ENCODE results near the gene MAG. TPM values are rescaled to one million over a fixed set of nuclear protein-coding genes. Genes with fewer than 3 reads are reported as not detected.

MAG gene
- total and polyA plus RNA-seq, 2 of the 8 experiments (the other 6 are each of a cell fraction or from before 2014, with no cell fraction given) = 0.20 to 1.3 TPM

DNA sequence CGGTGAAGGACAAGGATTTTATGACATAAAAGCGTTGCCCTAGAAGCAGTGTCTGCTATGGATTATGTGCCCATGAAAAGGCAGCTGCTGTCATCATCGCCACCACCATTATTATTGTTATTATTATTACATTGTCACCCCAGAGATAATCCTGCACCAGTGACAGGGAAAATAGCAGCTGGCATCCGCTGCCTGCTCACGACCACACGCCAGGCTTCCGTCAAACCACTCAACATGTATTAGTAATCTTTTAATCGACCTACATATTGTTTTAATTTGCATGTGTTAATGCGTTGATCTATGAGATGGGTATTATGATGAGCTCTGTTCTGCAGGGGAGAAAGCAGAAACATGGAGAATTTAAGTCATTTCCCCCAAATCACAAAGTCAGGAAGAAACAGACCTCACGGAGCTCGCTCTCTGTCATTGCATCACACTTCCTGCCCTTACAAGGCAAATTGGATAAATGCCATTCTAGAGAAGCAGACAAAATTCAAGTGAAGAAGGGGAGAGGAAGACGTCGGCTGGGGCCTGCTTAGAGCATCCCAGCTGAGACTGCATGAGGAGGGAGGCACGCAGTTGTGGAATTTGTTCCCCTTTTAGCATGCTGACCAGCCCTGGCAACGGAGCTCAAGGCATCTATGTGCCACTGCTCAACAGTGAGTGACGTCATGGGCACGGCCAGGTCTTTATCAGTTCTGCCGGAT, 66.1 kb downstream of the MAG start, which contains the start of gene FFAR3:
TSS of gene FFAR3 (plus strand) at position 594 of the 707 bp plus-strand sequence. CDS start 431 bp downstream, outside the sequence.
- H3K79me1 ChIP-seq (ENCODE audit: low read depth, low read length) = no peaks in the 10 kb centered on the region
- no peak within 1 kb of the TSS for H2AFZ ChIP-seq (ENCODE audit: low read length)
- peak in 1 of 2 experiments; percentile 35 for DNase-seq (ENCODE audit: low read depth in 1 of 2, low spot score in 2 of 2)
- H2BK20ac ChIP-seq (ENCODE audit: low read length) = no peak within 1 kb of the TSS
- H3K9ac ChIP-seq (replicated peaks in 1 of 4; ENCODE audit: extremely low read depth in 1 of 4, low read depth in 3 of 4, low read length in 3 of 4) = no peak within 1 kb of the TSS
- H2AK5ac ChIP-seq (ENCODE audit: low read depth, low read length) = no peak within 1 kb of the TSS
- H3K4me2 ChIP-seq (ENCODE audit: insufficient read depth in 1 of 2, low read depth in 2 of 2, low read length in 2 of 2) = no peak within 1 kb of the TSS
- H2BK120ac ChIP-seq (replicated peaks; ENCODE audit: low read depth, low read length) = no peak within 1 kb of the TSS
- no peak within 1 kb of the TSS for H3K18ac ChIP-seq (ENCODE audit: extremely low read depth, low read length)
- H3K27ac ChIP-seq (ENCODE audit: low read depth, low read length) = no peak within 1 kb of the TSS
- H3K4me3 ChIP-seq (ENCODE audit: extremely low read depth in 1 of 4, insufficient read depth in 2 of 4, low read depth in 3 of 4, low read length in 4 of 4) = no peak within 1 kb of the TSS
- no peaks in the 10 kb centered on the region for H3K79me2 ChIP-seq (ENCODE audit: control insufficient read depth in 1 of 2, insufficient read depth in 2 of 2, low read length in 2 of 2)
- H4K8ac ChIP-seq (ENCODE audit: extremely low read depth, insufficient read depth, low read length) = no peak within 1 kb of the TSS
- no peaks in the 10 kb centered on the region for H3K9me3 ChIP-seq (ENCODE audit: insufficient read depth in 2 of 2, low read depth in 1 of 2, low read length in 1 of 2)
- no peak within 1 kb of the TSS for H3K14ac ChIP-seq (ENCODE audit: insufficient read length)
- H2BK5ac ChIP-seq (ENCODE audit: low read depth, low read length) = no peak within 1 kb of the TSS
- ChIA-PET CTCF (ENCODE audit: partially characterized antibody) (interaction anchor here (0.8 to 2.7 kb wide), 12 partner anchors 9 to 150 kb away, joined by 3 to 12 read pairs (median 4); partner anchors contain the start of gene CD22), POLR2A (ENCODE audit: partially characterized antibody) (no interaction called here)
- H4K5ac ChIP-seq (ENCODE audit: insufficient read length, low read depth, low read length) = no peak within 1 kb of the TSS
- H3K23me2 ChIP-seq (ENCODE audit: low read depth, low read length) = no peaks in the 10 kb centered on the region
- H3K27me3 ChIP-seq (replicated peaks in 1 of 4; ENCODE audit: control insufficient read depth in 3 of 4, extremely low read depth in 1 of 4, insufficient read depth in 3 of 4, low read length in 3 of 4) = no peaks in the 10 kb centered on the region
- no peak within 1 kb of the TSS for H3K4ac ChIP-seq (replicated peaks; ENCODE audit: insufficient read length, low read depth, low read length)
- no peak within 1 kb of the TSS for H2BK15ac ChIP-seq (ENCODE audit: low read length)
- peak within 1 kb of the TSS; percentile 63; the same call in 1 of the 2 replicates for H2BK12ac ChIP-seq (ENCODE audit: low read depth, low read length)
- no peaks in the 10 kb centered on the region for H4K20me1 ChIP-seq (replicated peaks in 1 of 2; ENCODE audit: control insufficient read depth in 1 of 2, insufficient read depth in 2 of 2, low read length in 2 of 2)
- no peaks in the 10 kb centered on the region for H3K4me1 ChIP-seq (replicated peaks in 1 of 4; ENCODE audit: control insufficient read depth in 3 of 4, insufficient read depth in 4 of 4, low read length in 3 of 4)
- H3K36me3 ChIP-seq (ENCODE audit: control insufficient read depth in 2 of 4, insufficient read depth in 4 of 4, low read length in 3 of 4) = no peaks in the 10 kb centered on the region
- 86% methylated on average over 18 of the region's 18 CpGs; no CpG with 5 or more reads in 1 of the 2 experiments for WGBS, 2 experiments (ENCODE audit: extremely low coverage in 1 of 2, insufficient coverage in 1 of 2, insufficient read length in 1 of 2, insufficient replicate concordance in 2 of 2, low coverage in 1 of 2, low lambda C conversion rate in 2 of 2, missing lambda C conversion rate in 1 of 2)
- no peak within 1 kb of the TSS for H3K23ac ChIP-seq (ENCODE audit: insufficient read length)
- FAIRE-seq = no peak
- no peak within 1 kb of the TSS for H4K91ac ChIP-seq (replicated peaks; ENCODE audit: insufficient read length, low read length)
- H3K56ac ChIP-seq (replicated peaks; ENCODE audit: insufficient read length, low read depth, low read length) = no peak within 1 kb of the TSS
- TF ChIP-seq RAD21 (IDR thresholded peaks at IDR 0.05 in 1 of 2, conservative IDR thresholded peaks at IDR 0.05 in 1 of 2; ENCODE audit: low read depth in 2 of 2, low read length in 2 of 2) = no peak
- no peak for TF ChIP-seq EP300 (IDR thresholded peaks at IDR 0.05; ENCODE audit: borderline replicate concordance in 1 of 2, low read depth in 2 of 2, low read length in 2 of 2)
- TF ChIP-seq SUZ12 (IDR thresholded peaks at IDR 0.05; ENCODE audit: low read length) = no peak
- no peak for TF ChIP-seq KDM4A (IDR thresholded peaks at IDR 0.05; ENCODE audit: low read depth, low read length, severe bottlenecking)
- no peak for TF ChIP-seq FOSL1 (IDR thresholded peaks at IDR 0.05; ENCODE audit: insufficient read depth, low read depth, low read length)
- TF ChIP-seq GTF2F1 (IDR thresholded peaks at IDR 0.05; ENCODE audit: borderline replicate concordance, low read depth, low read length) = no peak
- TF ChIP-seq, protein P1, sequence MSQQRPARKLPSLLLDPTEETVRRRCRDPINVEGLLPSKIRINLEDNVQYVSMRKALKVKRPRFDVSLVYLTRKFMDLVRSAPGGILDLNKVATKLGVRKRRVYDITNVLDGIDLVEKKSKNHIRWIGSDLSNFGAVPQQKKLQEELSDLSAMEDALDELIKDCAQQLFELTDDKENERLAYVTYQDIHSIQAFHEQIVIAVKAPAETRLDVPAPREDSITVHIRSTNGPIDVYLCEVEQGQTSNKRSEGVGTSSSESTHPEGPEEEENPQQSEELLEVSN (IDR thresholded peaks at IDR 0.05) = no peak
- TF ChIP-seq EZH2 (IDR thresholded peaks at IDR 0.05; ENCODE audit: low read depth, low read length, severe bottlenecking) = no peak
- TF ChIP-seq SRF (IDR thresholded peaks at IDR 0.05; ENCODE audit: low read depth, low read length) = no peak
- no peak for TF ChIP-seq USF2 (IDR thresholded peaks at IDR 0.05; ENCODE audit: low read length)

All from H1 (cell line).